ENCODE results near the gene PIAS4.

The PIAS4 gene

DNA sequence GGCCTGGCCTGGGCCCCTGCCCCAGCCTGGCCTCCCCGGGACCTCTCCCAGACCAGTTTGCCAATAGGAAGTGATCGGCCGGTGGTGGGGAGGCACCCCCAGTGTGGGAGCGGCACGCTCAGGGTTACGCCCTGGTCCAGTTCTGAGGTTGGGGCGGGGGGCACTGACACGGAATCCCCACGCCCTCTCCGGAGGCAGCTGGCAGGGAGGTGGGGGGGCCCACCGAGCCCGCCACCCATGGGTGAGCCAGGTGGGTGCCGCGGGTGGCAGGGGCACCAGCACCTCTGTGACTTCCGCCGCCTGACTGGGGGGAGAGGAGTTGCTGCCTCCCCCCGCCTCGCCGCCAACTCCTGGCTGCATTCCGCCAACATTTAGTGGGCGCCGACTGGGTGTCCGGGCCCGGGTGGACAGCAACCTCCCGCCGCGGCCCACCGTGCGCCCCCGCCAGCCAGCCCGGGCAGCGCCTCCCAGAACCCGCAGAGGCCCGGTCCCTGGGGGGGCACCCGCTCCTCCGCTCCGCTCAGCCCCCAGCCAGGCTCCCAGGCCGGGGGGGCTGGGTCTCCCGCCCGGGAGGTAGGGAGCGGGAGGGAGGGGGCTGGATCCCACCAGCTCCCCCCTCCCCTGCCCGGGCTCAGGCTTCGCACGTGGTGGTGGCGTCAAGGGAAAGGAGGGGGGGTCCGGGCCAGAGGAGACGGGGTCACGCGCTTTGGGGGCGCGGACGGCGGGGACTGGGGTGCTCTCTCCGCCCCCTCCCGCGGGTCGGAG lies 57.1 kb downstream of the PIAS4 start:
- DNase-seq (no peak), ATAC-seq (replicated peaks) (no peak)
- Mint-ChIP-seq H3K36me3 (peaks cover 3 to 7% of the 10 kb centered on the region in 2 donors), H3K27ac (peak overlapping the region; percentile 89), H3K4me3 (peak overlapping the region; percentile 81 to 82), H3K27me3 (no peaks in the 10 kb centered on the region), H3K4me1 (peaks cover 18 to 45% of the 10 kb centered on the region in 2 donors), H3K9me3 (no peaks in the 10 kb centered on the region)

DNA sequence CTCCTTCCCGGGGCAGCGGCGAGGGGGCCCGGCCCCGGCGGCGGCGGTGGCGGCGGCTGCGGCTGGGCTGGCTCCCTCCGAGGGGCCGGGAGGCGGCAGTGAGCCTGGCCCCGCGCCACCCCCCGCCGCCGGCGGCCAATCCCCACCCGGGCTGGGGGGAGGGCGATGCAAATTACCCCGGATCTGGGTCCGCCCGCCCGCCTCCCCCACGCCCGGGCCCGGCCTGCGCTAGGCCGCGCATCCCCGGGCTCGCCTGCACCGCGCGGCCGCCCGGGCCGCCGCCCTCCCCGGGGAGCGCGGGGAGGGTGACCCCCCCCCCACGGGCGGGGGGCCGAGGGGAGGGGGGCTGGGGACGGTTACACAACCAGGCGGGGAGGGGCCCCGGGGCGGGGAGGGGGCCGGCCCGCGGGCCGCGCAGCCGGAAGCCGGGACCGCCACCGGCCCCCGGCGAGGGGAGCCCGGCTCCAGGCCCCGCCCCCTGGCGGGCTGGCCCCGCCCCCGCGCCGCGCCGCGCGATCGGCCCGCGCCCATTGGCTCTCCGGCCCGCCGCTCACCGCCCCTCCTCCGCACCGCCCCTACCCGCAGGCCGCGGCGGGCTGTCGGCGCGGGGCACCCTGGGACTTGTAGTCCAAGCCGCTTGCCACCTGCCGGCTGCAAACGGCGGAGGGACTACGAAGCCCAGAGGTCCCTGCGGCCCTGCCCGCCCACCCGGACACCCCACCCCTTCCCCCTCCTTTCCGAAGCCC lies 58.1 kb downstream of the PIAS4 start:
- H3K27me3 Mint-ChIP-seq = no peaks in the 10 kb centered on the region
- ATAC-seq (replicated peaks) (peak; percentile 81 to 82), DNase-seq (peak; percentile 96)
- peaks cover 3% of the 10 kb centered on the region in 2 donors for H3K36me3 Mint-ChIP-seq
- H3K4me1 Mint-ChIP-seq = peaks cover 14 to 39% of the 10 kb centered on the region in 2 donors
- H3K27ac Mint-ChIP-seq = peak overlapping the region; percentile 59
- H3K9me3 Mint-ChIP-seq = no peaks in the 10 kb centered on the region
- H3K4me3 Mint-ChIP-seq = peak overlapping the region; percentile 73 to 84

DNA sequence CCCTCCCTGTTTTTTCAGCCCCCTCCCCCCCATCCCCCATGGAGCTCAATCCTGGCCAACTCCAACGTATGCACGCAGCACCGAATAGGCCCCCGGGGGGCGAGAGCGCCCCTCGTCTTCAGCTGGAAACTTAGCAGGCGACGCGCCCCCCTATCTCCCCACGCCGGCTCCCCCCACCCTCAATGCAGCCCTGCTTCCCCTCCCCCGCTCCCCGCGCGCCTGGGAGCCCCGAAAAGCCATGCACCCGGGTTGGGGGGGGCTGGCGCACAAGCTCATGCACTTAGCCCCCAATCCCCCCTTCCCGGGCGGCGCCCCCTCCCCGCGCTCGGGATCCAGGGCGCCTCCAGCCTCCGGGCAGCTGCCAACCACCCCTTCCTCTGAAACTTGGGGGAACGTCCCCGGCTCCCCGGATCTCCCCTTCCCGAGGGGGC lies 58.7 kb downstream of the PIAS4 start:
- ATAC-seq (replicated peaks) (peak in 1 of 2 donors; percentile 0), DNase-seq (no peak)
- Mint-ChIP-seq H3K4me1 (peaks cover 14 to 37% of the 10 kb centered on the region in 2 donors), H3K4me3 (peak overlapping the region; percentile 73 to 84), H3K27ac (peak overlapping the region; percentile 59), H3K27me3 (no peaks in the 10 kb centered on the region), H3K36me3 (peaks cover 3% of the 10 kb centered on the region in 2 donors), H3K9me3 (no peaks in the 10 kb centered on the region)

DNA sequence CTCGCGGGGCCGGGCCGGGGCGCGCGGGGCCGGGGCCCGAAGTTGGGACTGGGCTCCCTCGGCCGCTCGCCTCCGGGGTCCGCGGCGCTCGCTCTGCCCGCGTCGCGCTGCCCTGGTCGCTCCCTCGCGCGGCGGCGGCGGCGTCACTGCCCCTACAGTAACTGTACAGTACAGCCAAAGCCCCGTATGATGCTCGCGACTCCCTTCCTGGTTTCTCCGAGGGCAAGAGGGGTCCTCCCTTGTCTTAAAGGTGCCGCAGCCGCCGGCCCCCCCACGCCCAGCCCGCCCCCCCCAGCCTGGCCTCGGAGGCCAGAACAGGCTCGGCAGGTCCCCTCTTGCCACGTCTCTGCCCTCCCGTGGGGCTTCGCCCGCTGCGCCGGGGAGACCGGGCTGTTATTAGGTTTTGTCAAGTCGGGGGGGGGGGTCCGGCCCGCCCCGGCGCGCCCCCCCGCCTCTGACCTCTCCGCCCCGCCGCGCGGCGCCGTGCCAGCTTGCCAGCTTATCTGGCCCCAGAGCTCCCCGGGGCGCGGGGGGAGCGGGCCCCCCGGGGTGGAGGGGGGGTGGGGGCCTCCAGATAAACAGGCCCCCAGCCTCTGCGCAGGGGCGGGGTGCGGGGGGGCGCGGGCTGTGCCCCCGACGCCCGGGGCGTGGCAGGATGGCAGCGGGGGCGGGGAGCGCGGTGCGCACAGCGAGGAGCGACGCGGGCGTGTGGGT lies 59.3 kb downstream of the PIAS4 start, which contains the start of gene ZBTB7A:
ZBTB7A (minus strand) TSS at position 218 of the 714 bp plus-strand sequence. CDS start 11,667 bp downstream, outside the sequence.
- peak within 1 kb of the TSS; percentile 84 to 89 for H3K4me3 Mint-ChIP-seq
- H3K27me3 Mint-ChIP-seq = no peaks in the 10 kb centered on the region
- H3K27ac Mint-ChIP-seq = peak within 1 kb of the TSS; percentile 93
- DNase-seq = peak; percentile 67
- H3K36me3 Mint-ChIP-seq = peaks cover 3% of the 10 kb centered on the region in 2 donors
- peak; percentile 59 to 60 for ATAC-seq (replicated peaks)
- no peaks in the 10 kb centered on the region for H3K9me3 Mint-ChIP-seq
- peaks cover 14 to 37% of the 10 kb centered on the region in 2 donors for H3K4me1 Mint-ChIP-seq

DNA sequence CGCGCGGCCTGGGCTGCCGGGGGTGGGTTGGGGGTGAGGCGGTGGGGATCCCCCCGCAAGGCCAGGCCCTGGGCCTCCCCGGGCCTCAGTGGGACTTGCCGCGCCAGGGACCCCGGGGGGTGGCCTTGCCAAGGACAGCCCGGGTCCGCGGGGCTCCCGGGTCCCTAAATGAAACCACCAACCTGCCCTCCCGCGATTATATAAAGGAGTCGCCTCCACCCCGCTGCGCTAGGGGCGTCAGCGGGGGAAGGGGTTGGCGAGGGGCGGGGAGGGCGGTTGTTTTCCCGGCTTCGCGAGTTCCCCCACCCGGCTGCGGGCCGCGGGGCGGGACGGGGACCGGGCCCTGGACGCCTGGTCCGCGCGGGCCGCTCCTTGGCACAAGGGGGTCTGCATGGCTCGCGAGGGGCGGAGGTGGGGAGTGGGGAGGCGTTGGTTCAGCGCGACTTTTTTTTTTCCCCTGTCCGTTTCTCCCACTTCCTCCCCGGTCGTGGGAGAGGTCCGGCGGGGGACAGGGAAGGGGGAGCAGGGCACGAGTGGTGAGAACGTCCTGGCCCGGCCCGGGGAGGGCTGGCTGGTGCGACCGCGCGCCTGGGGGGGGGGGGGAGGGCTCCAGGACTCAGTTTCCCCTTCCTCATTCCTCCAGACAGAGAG lies 60.0 kb downstream of the PIAS4 start:
- Mint-ChIP-seq H3K4me3 (peak overlapping the region; percentile 84 to 89), H3K27me3 (no peaks in the 10 kb centered on the region), H3K4me1 (peaks cover 13 to 32% of the 10 kb centered on the region in 2 donors), H3K36me3 (peaks cover 3% of the 10 kb centered on the region in 2 donors), H3K27ac (peak overlapping the region; percentile 80), H3K9me3 (no peaks in the 10 kb centered on the region)
- no peak for DNase-seq
- ATAC-seq (replicated peaks) = peak; percentile 0

DNA sequence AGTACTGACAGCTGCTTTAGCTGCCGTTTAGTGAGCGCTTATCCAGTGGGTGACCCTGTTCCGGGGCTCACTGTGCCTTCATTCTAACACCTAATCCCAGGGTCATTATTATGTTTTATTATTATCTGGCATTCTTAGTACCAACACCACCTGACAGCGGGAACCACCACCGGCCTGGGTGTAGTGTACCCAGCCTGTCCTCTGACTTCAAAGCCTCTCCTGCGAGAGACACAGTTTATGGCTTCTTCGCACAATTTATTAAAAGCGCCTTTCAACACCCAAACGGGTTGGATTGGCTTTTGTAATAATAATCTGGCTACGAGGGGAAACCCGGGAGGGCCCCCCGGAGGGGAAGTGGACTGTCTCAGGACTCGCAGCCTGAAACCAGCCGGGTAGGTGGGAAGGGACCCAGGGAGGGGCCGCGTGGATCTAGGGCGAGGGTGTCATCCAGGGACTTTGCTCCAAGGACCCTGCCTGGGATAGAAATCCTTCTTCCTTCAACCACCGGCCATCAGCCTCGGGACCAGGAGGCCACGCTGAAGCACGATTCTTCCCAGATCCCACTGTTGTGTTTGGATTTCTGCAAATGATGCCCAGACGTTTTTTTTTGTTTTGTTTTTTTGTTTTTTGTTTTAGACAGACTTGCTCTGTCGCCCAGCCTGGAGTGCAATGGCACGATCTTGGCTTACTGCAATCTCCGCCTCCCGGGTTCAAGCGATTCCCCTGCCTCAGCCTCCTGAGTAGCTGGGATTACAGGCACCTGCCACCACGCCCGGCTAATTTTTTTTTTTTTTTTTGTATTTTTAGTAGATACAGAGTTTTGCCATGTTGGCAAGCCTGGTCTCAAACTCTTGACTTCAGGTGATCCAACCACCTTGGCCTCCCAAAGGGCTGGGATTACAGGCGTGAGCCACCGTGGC lies 60.8 kb downstream of the PIAS4 start:
- DNase-seq (no peak), ATAC-seq (replicated peaks) (no peak)
- H3K9me3 Mint-ChIP-seq = no peaks in the 10 kb centered on the region
- peaks cover 3% of the 10 kb centered on the region in 2 donors for H3K36me3 Mint-ChIP-seq
- H3K27ac Mint-ChIP-seq = peak overlapping the region; percentile 80
- H3K4me3 Mint-ChIP-seq = peak overlapping the region; percentile 75 to 84
- peaks cover 13 to 24% of the 10 kb centered on the region in 2 donors for H3K4me1 Mint-ChIP-seq
- H3K27me3 Mint-ChIP-seq = no peaks in the 10 kb centered on the region

DNA sequence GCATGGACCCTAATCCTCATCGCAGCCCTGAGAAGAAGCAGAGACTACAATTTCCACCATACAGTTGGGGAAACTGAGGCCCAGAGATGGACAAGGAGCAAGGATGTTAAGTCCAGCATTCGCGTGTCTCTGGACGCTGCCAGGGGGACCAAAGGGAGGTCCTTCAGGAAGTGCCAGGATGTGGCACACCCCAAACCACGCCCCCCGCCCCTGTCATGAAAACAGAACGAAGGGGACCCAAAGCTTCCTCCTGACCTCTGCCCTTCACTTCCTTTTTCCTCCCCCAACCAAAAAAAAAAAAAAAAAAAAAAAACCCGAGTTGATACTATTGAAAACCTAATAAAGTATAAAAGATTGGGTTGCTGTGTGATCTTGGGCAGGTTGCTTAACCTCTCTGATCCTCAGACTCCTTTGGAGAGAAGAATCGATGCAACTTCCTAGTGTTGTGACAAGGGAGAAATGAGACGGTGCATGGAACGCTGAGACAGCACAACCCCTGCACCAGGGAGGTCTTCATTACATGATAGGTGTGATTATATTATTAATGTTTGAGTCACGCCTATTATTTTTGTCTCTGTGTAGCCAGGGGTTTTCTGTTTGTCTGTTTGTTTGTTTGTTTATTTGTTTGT lies 61.9 kb downstream of the PIAS4 start:
- H3K4me3 Mint-ChIP-seq = no peak overlapping the region
- no peak for ATAC-seq (replicated peaks)

DNA sequence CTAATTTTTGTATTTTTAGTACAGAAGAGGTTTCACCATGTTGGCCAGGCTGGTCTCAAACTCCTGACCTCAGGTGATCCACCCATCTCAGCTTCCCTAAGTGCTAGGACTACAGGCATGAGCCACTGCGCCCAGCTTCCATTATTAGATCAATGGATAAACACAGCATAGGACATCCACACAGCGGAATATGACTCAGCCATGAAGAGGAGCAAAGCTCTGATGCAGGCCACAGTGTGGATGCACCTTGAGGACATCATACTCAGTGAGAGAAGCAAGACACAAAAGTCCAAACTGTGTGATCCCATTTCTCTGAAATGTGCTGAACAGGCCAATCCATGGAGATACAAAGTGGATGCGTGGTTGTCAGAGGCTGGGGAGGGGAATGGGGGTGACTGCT lies 64.1 kb downstream of the PIAS4 start:
- H3K4me3 Mint-ChIP-seq = no peak overlapping the region
- no peak for DNase-seq
- H3K27me3 Mint-ChIP-seq = no peaks in the 10 kb centered on the region
- H3K4me1 Mint-ChIP-seq = peaks cover 11 to 15% of the 10 kb centered on the region in 2 donors
- no peaks in the 10 kb centered on the region for H3K9me3 Mint-ChIP-seq
- no peak overlapping the region for H3K27ac Mint-ChIP-seq
- no peaks in the 10 kb centered on the region for H3K36me3 Mint-ChIP-seq
- no peak for ATAC-seq (replicated peaks)

More for the DNA sequence above, 61.9 kb downstream of the PIAS4 start:
- Mint-ChIP-seq H3K4me1 (peaks cover 8 to 15% of the 10 kb centered on the region in 2 donors), H3K27ac (no peak overlapping the region), H3K36me3 (no peaks in the 10 kb centered on the region), H3K9me3 (no peaks in the 10 kb centered on the region), H3K27me3 (no peaks in the 10 kb centered on the region)
- DNase-seq = no peak

DNA sequence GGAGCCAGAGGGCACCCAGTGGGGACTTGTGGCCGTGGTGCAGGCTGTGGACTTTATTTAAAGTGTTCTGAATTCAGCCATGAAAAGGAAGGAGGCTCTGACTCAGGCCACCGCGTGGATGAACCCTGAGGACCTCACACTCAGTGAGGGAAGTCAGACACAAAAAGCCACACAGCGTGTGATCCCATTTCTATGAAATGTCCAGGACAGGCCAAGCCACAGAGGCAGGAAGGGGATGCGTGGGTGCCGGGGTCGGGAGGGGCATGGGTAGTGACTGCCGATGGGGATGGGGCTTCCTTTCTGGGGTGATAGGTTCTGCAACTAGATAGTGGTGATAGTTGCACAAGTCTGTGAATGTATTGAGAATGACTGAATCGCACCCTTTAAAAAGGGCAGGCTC lies 67.8 kb downstream of the PIAS4 start:
- Mint-ChIP-seq H3K4me1 (peaks cover 13 to 23% of the 10 kb centered on the region in 2 donors), H3K4me3 (no peak overlapping the region), H3K9me3 (no peaks in the 10 kb centered on the region), H3K36me3 (no peaks in the 10 kb centered on the region), H3K27ac (no peak overlapping the region), H3K27me3 (no peaks in the 10 kb centered on the region)
- DNase-seq (no peak), ATAC-seq (replicated peaks) (no peak)

DNA sequence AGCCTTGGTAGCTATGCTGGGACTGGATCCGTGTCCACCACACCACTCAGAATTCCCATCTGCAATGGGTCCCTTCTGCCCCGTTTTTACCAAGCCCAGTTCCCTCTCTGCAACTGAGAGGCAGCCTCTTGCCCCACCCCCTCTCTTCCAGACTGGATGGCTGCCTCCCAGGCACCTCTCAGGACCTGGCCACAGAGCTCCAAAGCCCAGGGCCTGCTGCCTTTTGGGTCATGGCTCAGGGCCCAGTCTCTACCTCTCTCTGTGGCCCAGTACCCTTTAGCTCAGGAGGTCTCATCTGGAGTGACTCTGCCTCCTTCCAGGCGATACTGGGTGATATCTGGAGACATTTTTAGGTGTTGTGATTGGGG lies 69.5 kb downstream of the PIAS4 start:
- Mint-ChIP-seq H3K4me1 (peaks cover 13 to 23% of the 10 kb centered on the region in 2 donors), H3K4me3 (peak overlapping the region; percentile 82 to 88), H3K36me3 (no peaks in the 10 kb centered on the region), H3K9me3 (no peaks in the 10 kb centered on the region), H3K27ac (peak overlapping the region; percentile 88), H3K27me3 (no peaks in the 10 kb centered on the region)
- no peak for DNase-seq
- ATAC-seq (replicated peaks) = peak in 1 of 2 donors; percentile 5

DNA sequence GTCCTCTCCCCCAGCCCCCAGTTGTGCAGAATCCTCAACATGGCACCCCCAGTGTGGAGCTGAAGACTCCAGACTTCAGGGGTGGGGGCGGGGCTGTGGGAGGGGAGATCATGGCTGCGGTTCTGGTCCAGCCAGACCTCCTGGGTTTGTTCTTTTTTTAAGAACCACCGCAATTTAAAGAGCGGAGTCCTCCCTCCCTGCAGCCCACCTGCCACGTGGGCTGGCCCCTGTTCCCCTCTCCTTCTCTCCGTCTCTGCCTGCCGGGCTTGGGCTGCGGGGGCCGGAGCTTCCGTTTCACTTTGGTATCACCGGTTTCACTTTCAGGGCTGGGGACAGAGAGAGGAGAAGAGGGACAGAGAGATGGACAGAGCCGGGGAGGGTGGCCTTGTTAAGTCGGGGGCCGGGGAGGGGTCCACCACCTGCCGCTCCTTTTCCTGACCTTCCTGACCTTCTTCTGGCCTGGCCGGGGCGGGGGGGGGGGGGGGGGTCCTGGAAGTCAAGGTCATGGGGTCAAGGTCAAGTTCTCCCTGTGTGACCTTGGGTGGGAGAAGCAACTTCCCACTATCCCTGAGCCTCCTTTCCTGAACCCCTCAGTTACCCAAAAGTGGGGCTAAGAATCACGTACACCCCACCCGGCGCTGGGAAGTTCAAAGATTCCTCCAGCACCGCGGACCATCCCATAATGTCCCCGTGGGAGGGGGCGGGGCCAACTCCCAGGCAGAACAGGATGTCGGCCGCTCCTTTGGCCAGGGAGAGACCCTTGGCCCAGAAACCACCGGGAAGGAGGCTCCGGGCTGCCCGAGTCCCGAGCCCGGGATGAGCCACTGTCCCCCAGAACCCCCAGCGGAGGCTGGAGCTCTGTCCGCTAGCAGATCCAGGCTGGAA lies 70.5 kb downstream of the PIAS4 start:
- Mint-ChIP-seq H3K36me3 (no peaks in the 10 kb centered on the region), H3K4me3 (peak overlapping the region; percentile 82 to 88), H3K27me3 (no peaks in the 10 kb centered on the region), H3K4me1 (peaks cover 13 to 27% of the 10 kb centered on the region in 2 donors), H3K9me3 (no peaks in the 10 kb centered on the region), H3K27ac (peak overlapping the region; percentile 95)
- peak; percentile 89 to 90 for ATAC-seq (replicated peaks)
- peak; percentile 63 for DNase-seq

DNA sequence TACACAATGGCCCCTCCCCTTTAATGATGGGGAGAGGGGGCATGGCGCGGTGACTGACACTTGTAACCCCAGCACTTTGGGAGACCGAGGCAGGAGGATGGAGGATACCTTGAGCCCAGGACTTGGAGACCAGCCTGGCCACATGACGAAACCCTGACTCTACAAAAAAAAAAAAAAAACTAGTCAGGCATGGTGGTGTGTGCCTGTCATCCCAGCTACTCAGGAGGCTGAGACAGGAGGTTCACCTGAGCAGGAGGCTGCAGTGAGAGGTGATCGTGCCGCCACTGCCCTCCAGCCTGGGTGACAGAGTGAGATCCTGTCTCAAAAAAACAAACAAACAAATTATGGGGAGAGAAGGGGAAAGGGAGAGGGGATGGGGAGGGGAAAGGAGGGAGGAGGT lies 72.9 kb downstream of the PIAS4 start:
- H3K4me1 Mint-ChIP-seq = peaks cover 14 to 44% of the 10 kb centered on the region in 2 donors
- H3K36me3 Mint-ChIP-seq = no peaks in the 10 kb centered on the region
- ATAC-seq (replicated peaks) (no peak), DNase-seq (no peak)
- no peak overlapping the region for H3K27ac Mint-ChIP-seq
- H3K27me3 Mint-ChIP-seq = no peaks in the 10 kb centered on the region
- no peak overlapping the region for H3K4me3 Mint-ChIP-seq
- no peaks in the 10 kb centered on the region for H3K9me3 Mint-ChIP-seq

All from stimulated activated naive B cell treated with anti-CD40 and anti-IgM and Interleukin-4, amounts not matched to agents 10 μg/mL and 1 μg/mL and 100 μg/mL, for 72 hours (primary cell).